Thyroid gland (tissue), 4 donors: Measurements from ENCODE around the gene KCNJ14. TPM values are rescaled to one million over a fixed set of nuclear protein-coding genes. Genes with fewer than 3 reads are reported as not detected.
"Not testable (repeated sequence)": the region's sequence is repeated elsewhere in the genome, so short reads cannot be mapped to it uniquely, and the experiment has no call there.

Experiments used
- DNase-seq, 2 donors: peaks; one replicate each; pipeline ENCODE4 v3.0.0-alpha.2; 2019
- H3K27ac ChIP-seq, 3 donors: fragments of 200-600 bp; sonication (generic); 1 replicate in 2 of 3; 2 replicates in 1 of 3; pipeline ENCODE4 v1.5.1; 2016 to 2019; ENCODE audit warnings: mild to moderate bottlenecking in 1 of 3, moderate library complexity in 1 of 3
- H3K27me3 ChIP-seq: fragments of 200-600 bp; sonication (generic); one replicate; pipeline ENCODE4 v1.5.1; 2019
- H3K36me3 ChIP-seq, 2 donors: fragments of 200-600 bp; sonication (generic); one replicate each; pipeline ENCODE4 v1.5.1; 2016 to 2019
- H3K4me1 ChIP-seq, 2 donors: fragments of 200-600 bp; sonication (generic); one replicate each; pipeline ENCODE4 v1.5.1; 2017 to 2019
- H3K4me3 ChIP-seq, 3 donors: fragments of 200-600 bp; sonication (generic); replicated peaks in 1 of 3; 1 replicate in 2 of 3; 2 replicates in 1 of 3; pipeline ENCODE4 v1.5.1; 2016; ENCODE audit warnings: mild to moderate bottlenecking in 1 of 3
- H3K9me3 ChIP-seq: fragments of 200-600 bp; sonication (generic); one replicate; pipeline ENCODE4 v1.5.1; 2017
- CTCF ChIP-seq, 6 experiments: fragments of 200-600 bp in 3 of 6; fragments of 450-650 bp in 3 of 6; sonication (generic) in 3 of 6; IDR thresholded peaks; one replicate each; pipeline ENCODE4 v1.5.1; 2016 to 2019; ENCODE audit warnings: antibody characterized with exemption in 6 of 6, mild to moderate bottlenecking in 2 of 6, inconsistent platforms in 1 of 6, moderate library complexity in 1 of 6
- POLR2A ChIP-seq, 2 donors: fragments of 450-650 bp; IDR thresholded peaks; one replicate each; pipeline ENCODE4 v1.6.1; 2017; ENCODE audit warnings: antibody characterized with exemption in 2 of 2, mild to moderate bottlenecking in 2 of 2, moderate library complexity in 1 of 2
- WGBS, 2 donors: methylation state at CpG; one replicate each; pipeline ENCODE4 v1.1.5; 2017; 5-methylcytosine and 5-hydroxymethylcytosine counted together
- intact Hi-C: fragments of 100-400 bp; cut with DNase I; formaldehyde crosslinking; loops from one replicate; pipeline ENCODE4 v1.15.1; 2023
- total RNA-seq, 4 donors: library from RNA; depleted of rRNA; stranded (reverse); fragments of >200 nt; gene quantifications; one replicate each; pipeline ENCODE4 v1.2.3, GENCODE V29; 2016

KCNJ14 gene
- total RNA-seq, 4 donors from 2014 or later = 1.2 to 1.9 (median 1.4) TPM

DNA sequence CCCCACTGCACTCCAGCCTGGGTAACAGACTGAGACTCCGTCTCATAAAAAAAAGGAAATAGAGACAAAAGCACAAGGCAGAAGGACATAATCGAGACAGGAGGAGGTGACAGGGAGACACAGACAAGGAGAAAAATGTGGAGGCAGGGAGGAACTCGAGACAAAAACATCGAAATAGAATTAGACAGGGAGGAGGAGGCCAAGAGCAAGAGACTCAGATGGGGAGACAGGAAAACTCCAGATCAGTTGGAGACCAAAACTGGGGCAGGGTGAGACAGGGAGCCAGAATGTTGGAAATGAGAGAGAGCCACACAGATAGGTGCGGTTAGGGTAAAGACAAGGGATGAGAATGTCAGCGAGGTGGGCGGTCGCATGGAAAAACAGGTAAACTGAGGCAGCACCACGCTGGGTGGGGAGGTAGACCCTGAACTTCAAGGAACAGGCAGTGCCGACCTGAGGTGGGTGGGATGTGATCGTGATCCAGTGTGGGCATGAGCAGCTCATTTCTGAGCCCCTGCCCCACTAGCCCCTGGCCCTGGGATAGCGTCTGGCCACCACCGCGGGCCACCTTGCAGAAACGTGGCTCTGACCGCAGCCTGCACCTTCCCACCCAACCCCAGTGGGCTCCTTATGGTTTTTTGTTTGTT, 29.0 kb downstream of the KCNJ14 start:
- H3K9me3 ChIP-seq = no peaks in the 10 kb centered on the region
- DNase-seq = no peak
- WGBS, 2 donors = 81 to 85% methylated on average over 16 of the region's 16 CpGs
- H3K27me3 ChIP-seq = no peaks in the 10 kb centered on the region
- H3K4me1 ChIP-seq = peaks cover 11 to 17% of the 10 kb centered on the region in 2 donors
- intact Hi-C loops = no loop called here
- no peak overlapping the region for H3K27ac ChIP-seq
- no peak for TF ChIP-seq CTCF (IDR thresholded peaks at IDR 0.05)
- no peak for TF ChIP-seq POLR2A (IDR thresholded peaks at IDR 0.05)
- peaks cover 0 to 4% of the 10 kb centered on the region in 2 donors for H3K36me3 ChIP-seq
- no peak overlapping the region for H3K4me3 ChIP-seq

DNA sequence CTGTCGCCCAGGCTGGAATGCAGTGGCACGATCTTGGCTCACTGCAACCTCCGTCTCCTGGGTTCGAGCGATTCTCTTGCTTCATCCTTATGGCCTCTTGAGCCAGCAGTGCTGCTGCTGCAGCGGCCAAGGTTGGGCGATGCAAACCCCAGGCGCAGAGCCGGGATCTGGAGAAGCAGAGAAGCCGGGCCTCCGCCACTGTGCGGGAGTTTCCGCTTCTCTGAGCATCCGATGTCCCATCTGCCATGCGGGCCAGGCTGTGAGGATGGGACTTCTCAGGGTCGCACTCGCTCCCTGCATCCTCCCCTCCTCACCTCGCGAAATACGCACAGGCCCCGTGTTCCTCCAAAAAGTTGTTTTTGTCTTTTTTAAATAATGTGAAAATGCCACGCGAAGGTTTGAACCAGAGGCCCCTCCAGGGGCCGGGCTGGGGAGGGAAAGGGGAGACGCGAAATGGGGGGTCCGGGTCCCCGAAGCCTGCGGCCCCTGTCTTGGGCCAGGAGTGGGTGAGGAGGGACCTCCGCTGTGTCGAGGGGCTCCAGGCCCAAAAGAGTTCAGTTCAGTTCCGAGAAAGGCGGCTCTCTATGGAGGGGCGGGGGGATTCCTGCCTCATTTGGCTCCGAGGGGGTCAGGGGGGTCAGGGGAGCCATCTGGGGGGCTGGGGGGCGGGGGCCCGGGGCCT, 29.7 kb downstream of the KCNJ14 start:
- no peak for DNase-seq
- Histone ChIP-seq H3K27ac (no peak overlapping the region), H3K9me3 (no peaks in the 10 kb centered on the region), H3K27me3 (no peaks in the 10 kb centered on the region), H3K4me3 (no peak overlapping the region), H3K36me3 (no peaks in the 10 kb centered on the region), H3K4me1 (peaks cover 11 to 23% of the 10 kb centered on the region in 2 donors)
- intact Hi-C loops = no loop called here
- TF ChIP-seq POLR2A (IDR thresholded peaks at IDR 0.05) = no peak
- TF ChIP-seq CTCF (IDR thresholded peaks at IDR 0.05) = no peak
- 78 to 81% methylated on average over 32 to 33 of the region's 37 CpGs for WGBS, 2 donors

- H3K27ac ChIP-seq, DNase-seq, H3K4me3 ChIP-seq, intact Hi-C loops, H3K27me3 ChIP-seq, H3K36me3 ChIP-seq, H3K9me3 ChIP-seq: not testable (repeated sequence)
- peaks cover 20 to 34% of the 10 kb centered on the region in 2 donors for H3K4me1 ChIP-seq
- 89 to 90% methylated on average over 10 of the region's 10 CpGs for WGBS, 2 donors
These were observed 31.3 kb downstream of the KCNJ14 start for GRCh38 chr19:48486706-48487105.

DNA sequence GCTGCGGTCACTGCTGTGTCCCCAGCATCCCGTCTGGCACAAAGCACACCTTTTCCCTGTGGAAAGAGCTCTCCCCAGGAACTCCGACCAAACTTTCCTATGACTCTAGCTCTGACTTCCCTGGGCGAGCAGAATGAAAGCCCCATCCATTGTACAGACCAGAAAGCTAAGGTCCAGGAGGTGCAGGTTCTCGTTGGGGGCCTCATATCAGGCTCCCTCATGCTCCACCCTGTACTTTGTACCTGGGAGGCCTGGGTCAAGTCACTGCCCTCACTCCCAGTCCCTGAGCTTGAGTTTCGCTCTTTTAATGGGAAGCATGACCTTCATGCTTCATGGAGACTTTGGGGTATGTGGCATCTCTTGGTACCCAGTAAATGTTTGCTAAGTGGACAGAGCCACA, 32.2 kb downstream of the KCNJ14 start:
- Histone ChIP-seq H3K4me1 (peaks cover 20 to 36% of the 10 kb centered on the region in 2 donors), H3K27ac (peak overlapping the region; percentile 52 to 80 (median 61)), H3K27me3 (no peaks in the 10 kb centered on the region), H3K36me3 (no peaks in the 10 kb centered on the region), H3K4me3 (no peak overlapping the region), H3K9me3 (no peaks in the 10 kb centered on the region)
- intact Hi-C loops = no loop called here
- DNase-seq = no peak
- TF ChIP-seq POLR2A (IDR thresholded peaks at IDR 0.05) (no peak), CTCF (IDR thresholded peaks at IDR 0.05) (no peak)
- 77 to 91% methylated on average over 6 of the region's 6 CpGs for WGBS, 2 donors

- no peak overlapping the region for H3K4me3 ChIP-seq
- intact Hi-C loops = no loop called here
- peak; percentile 91 to 93 for DNase-seq
- 48 to 53% methylated on average over 2 to 8 of the region's 8 CpGs for WGBS, 2 donors
- no peaks in the 10 kb centered on the region for H3K9me3 ChIP-seq
- H3K27me3 ChIP-seq = no peaks in the 10 kb centered on the region
- TF ChIP-seq POLR2A (IDR thresholded peaks at IDR 0.05) (no peak), CTCF (IDR thresholded peaks at IDR 0.05) (no peak)
- no peaks in the 10 kb centered on the region for H3K36me3 ChIP-seq
- peak overlapping the region; percentile 61 to 80 (median 80) for H3K27ac ChIP-seq
- peaks cover 20 to 36% of the 10 kb centered on the region in 2 donors for H3K4me1 ChIP-seq
These were observed 32.6 kb downstream of the KCNJ14 start for GRCh38 chr19:48487948-48488347.

- 89% methylated on average over 7 of the region's 7 CpGs for WGBS, 2 donors
- H3K4me3 ChIP-seq, DNase-seq, H3K27me3 ChIP-seq, H3K36me3 ChIP-seq, H3K9me3 ChIP-seq, intact Hi-C loops: not testable (repeated sequence)
- Histone ChIP-seq H3K4me1 (peaks cover 20 to 36% of the 10 kb centered on the region in 2 donors), H3K27ac (peak overlapping the region; percentile 61 to 80 (median 80))
These were observed 33.1 kb downstream of the KCNJ14 start for GRCh38 chr19:48488478-48488877.
